HG03558 (cell line): ENCODE data around the gene MRGPRG.

Experiments
- ATAC-seq: cut with Tn5 transposase; IDR thresholded peaks from one replicate; pipeline ENCODE4 v1.9.1; 2021; ENCODE audit warnings: moderate number of reproducible peaks; ENCODE audit not compliant: unreplicated experiment; ENCODE audit errors: extremely low read depth

MRGPRG gene

GRCh38 chr11:3226846-3227567, 8.4 kb upstream of the MRGPRG start:
- no peak for ATAC-seq

GRCh38 chr11:3225826-3226750, 7.5 kb upstream of the MRGPRG start:
- ATAC-seq = no peak

- ATAC-seq = no peak
These were observed 6.6 kb upstream of the MRGPRG start for GRCh38 chr11:3225159-3225758.

- ATAC-seq = no peak
These were observed 5.9 kb upstream of the MRGPRG start for GRCh38 chr11:3224401-3225057.

- no peak for ATAC-seq
These were observed 5.3 kb upstream of the MRGPRG start for GRCh38 chr11:3223932-3224381.

- no peak for ATAC-seq
These were observed 4.6 kb upstream of the MRGPRG start for GRCh38 chr11:3222941-3223915.

- no peak for ATAC-seq
These were observed 3.6 kb upstream of the MRGPRG start for GRCh38 chr11:3222003-3222855.

- no peak for ATAC-seq
These were observed 2.9 kb upstream of the MRGPRG start for GRCh38 chr11:3221408-3222002.

- no peak for ATAC-seq
These were observed 2.2 kb upstream of the MRGPRG start for GRCh38 chr11:3220521-3221407.

GRCh38 chr11:3220101-3220500, 1.5 kb upstream of the MRGPRG start:
- ATAC-seq = no peak

- ATAC-seq = no peak
These were observed 774 bp upstream of the MRGPRG start for GRCh38 chr11:3219281-3219892.

- ATAC-seq = no peak
These were observed 663 bp downstream of the MRGPRG start for GRCh38 chr11:3217818-3218482.

- ATAC-seq = no peak
These were observed 2.5 kb downstream of the MRGPRG start for GRCh38 chr11:3216027-3216525.

- no peak for ATAC-seq
These were observed 3.1 kb downstream of the MRGPRG start for GRCh38 chr11:3215346-3216026.

GRCh38 chr11:3214420-3214699, 4.3 kb downstream of the MRGPRG start:
- ATAC-seq = no peak
